ENCODE measurements around the gene TENT5C.

GRCh38 chr1:117584181-117584580, 21.7 kb upstream of the TENT5C start:
- no peak for TF ChIP-seq CTCF (IDR thresholded peaks at IDR 0.05)
- no peak for TF ChIP-seq EP300 (IDR thresholded peaks at IDR 0.05)

Data from tibial nerve (tissue), 4 donors.